ENCODE measurements around the gene DPCD.

DNA sequence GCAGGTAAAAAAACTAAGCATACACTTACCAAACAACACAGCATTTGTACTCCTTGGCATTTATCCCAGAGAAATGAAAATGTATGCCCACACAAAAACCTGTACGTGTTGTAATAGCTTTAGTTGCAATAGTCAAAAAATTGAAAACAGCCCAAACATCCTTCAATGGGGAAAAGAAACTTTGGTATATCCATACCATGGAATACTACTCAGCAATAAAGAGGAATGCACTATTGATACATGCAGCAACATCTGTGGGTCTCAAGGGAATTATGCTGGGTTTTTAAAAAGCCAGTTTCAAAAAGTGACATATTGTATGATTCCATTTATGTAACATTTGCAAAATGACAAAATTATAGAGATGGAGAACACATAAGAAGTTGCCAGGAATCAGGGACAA is 35.4 kb downstream of the DPCD start:
- TF ChIP-seq CTCF (IDR thresholded peaks at IDR 0.05) (no peak), POLR2A (IDR thresholded peaks at IDR 0.05) (no peak)
